Stimulated activated naive CD8-positive, alpha-beta T cell treated with anti-CD3 and anti-CD28 coated beads, Interleukin-15, amount 100 ng/mL, for 72 hours (primary cell): ENCODE data around the gene TMEM106C.
"Not testable (repeated sequence)": the region's sequence is repeated elsewhere in the genome, so short reads cannot be mapped to it uniquely, and the experiment has no call there.

Experiments used
- ATAC-seq: fragments of 150-1000 bp; cut with Tn5 transposase; 2 replicates; pipeline ENCODE4 v1.10.0; 2021; ENCODE audit warnings: mild to moderate bottlenecking, moderate library complexity
- DNase-seq, 2 donors: peaks; one replicate each; pipeline ENCODE4 v3.0.0; 2021 to 2022
- H3K27ac Mint-ChIP-seq, 2 donors: one replicate each; pipeline ENCODE4 v1.8.0; 2022; ENCODE audit warnings: mild to moderate bottlenecking in 2 of 2, mixed read lengths in 2 of 2, moderate library complexity in 2 of 2
- H3K27me3 Mint-ChIP-seq: one replicate; pipeline ENCODE4 v1.8.0; 2022; ENCODE audit warnings: mixed read lengths
- H3K4me1 Mint-ChIP-seq: one replicate; pipeline ENCODE4 v1.8.0; 2022; ENCODE audit warnings: mild to moderate bottlenecking, mixed read lengths
- H3K4me3 Mint-ChIP-seq, 2 donors: one replicate each; pipeline ENCODE4 v1.8.0; 2022; ENCODE audit warnings: mild to moderate bottlenecking in 2 of 2, mixed read lengths in 2 of 2, moderate library complexity in 1 of 2
- H3K9me3 Mint-ChIP-seq, 2 donors: one replicate each; pipeline ENCODE4 v1.8.0; 2022; ENCODE audit warnings: mixed read lengths in 2 of 2

TMEM106C gene

GRCh38 chr12:47943623-47944340 lies 19.6 kb upstream of the TMEM106C start:
- Mint-ChIP-seq H3K4me1 (peaks cover 19% of the 10 kb centered on the region), H3K4me3 (no peak overlapping the region), H3K27ac (no peak overlapping the region), H3K9me3 (no peaks in the 10 kb centered on the region), H3K27me3 (peaks cover 46% of the 10 kb centered on the region)
- no peak for DNase-seq
- ATAC-seq: no peak

GRCh38 chr12:47944685-47945340 lies 18.6 kb upstream of the TMEM106C start:
- no peaks in the 10 kb centered on the region for H3K9me3 Mint-ChIP-seq
- H3K27me3 Mint-ChIP-seq: peaks cover 49% of the 10 kb centered on the region
- no peak for DNase-seq
- no peak overlapping the region for H3K27ac Mint-ChIP-seq
- H3K4me3 Mint-ChIP-seq: no peak overlapping the region
- H3K4me1 Mint-ChIP-seq: peaks cover 27% of the 10 kb centered on the region
- ATAC-seq: no peak

GRCh38 chr12:47945341-47945728 lies 18.1 kb upstream of the TMEM106C start:
- no peak overlapping the region for H3K27ac Mint-ChIP-seq
- H3K27me3 Mint-ChIP-seq: peaks cover 54% of the 10 kb centered on the region
- peaks cover 31% of the 10 kb centered on the region for H3K4me1 Mint-ChIP-seq
- H3K9me3 Mint-ChIP-seq: no peaks in the 10 kb centered on the region
- DNase-seq (no peak), ATAC-seq (no peak)
- H3K4me3 Mint-ChIP-seq: no peak overlapping the region

- ATAC-seq: no peak
Measured at GRCh38 chr12:47946413-47947323, 16.7 kb upstream of the TMEM106C start.

GRCh38 chr12:47947341-47947740 lies 16.1 kb upstream of the TMEM106C start:
- Mint-ChIP-seq H3K27ac (no peak overlapping the region), H3K27me3 (peaks cover 52% of the 10 kb centered on the region), H3K9me3 (no peaks in the 10 kb centered on the region), H3K4me3 (no peak overlapping the region), H3K4me1 (peaks cover 19% of the 10 kb centered on the region)
- no peak for DNase-seq
- ATAC-seq: no peak

More at GRCh38 chr12:47946413-47947323, 16.7 kb upstream of the TMEM106C start:
- no peak overlapping the region for H3K4me3 Mint-ChIP-seq
- H3K4me1 Mint-ChIP-seq: peaks cover 20% of the 10 kb centered on the region
- H3K9me3 Mint-ChIP-seq: no peaks in the 10 kb centered on the region
- no peak for DNase-seq
- peak overlapping the region in 1 of 2 donors; percentile 62 for H3K27ac Mint-ChIP-seq
- peaks cover 51% of the 10 kb centered on the region for H3K27me3 Mint-ChIP-seq

- peak; percentile 74 for ATAC-seq
- H3K27ac Mint-ChIP-seq: peak overlapping the region in 1 of 2 donors; percentile 86
- H3K4me3 Mint-ChIP-seq: no peak overlapping the region
- H3K27me3 Mint-ChIP-seq: peaks cover 36% of the 10 kb centered on the region
- H3K9me3 Mint-ChIP-seq: no peaks in the 10 kb centered on the region
- peaks cover 19% of the 10 kb centered on the region for H3K4me1 Mint-ChIP-seq
- peak; percentile 27 to 34 for DNase-seq
Measured at GRCh38 chr12:47949441-47950341, 13.7 kb upstream of the TMEM106C start.

- Mint-ChIP-seq H3K4me3 (no peak overlapping the region), H3K9me3 (no peaks in the 10 kb centered on the region), H3K27me3 (peaks cover 41% of the 10 kb centered on the region), H3K4me1 (peaks cover 19% of the 10 kb centered on the region), H3K27ac (no peak overlapping the region)
- DNase-seq (no peak), ATAC-seq (no peak)
Measured at GRCh38 chr12:47950856-47951468, 12.4 kb upstream of the TMEM106C start.

GRCh38 chr12:47954058-47954457 lies 9.3 kb upstream of the TMEM106C start:
- H3K4me3 Mint-ChIP-seq: no peak overlapping the region
- no peaks in the 10 kb centered on the region for H3K9me3 Mint-ChIP-seq
- H3K27ac Mint-ChIP-seq: no peak overlapping the region
- no peak for DNase-seq
- H3K27me3 Mint-ChIP-seq: peaks cover 36% of the 10 kb centered on the region
- ATAC-seq: no peak
- peaks cover 11% of the 10 kb centered on the region for H3K4me1 Mint-ChIP-seq

GRCh38 chr12:47954467-47955045 lies 8.8 kb upstream of the TMEM106C start:
- H3K4me1 Mint-ChIP-seq: peaks cover 6% of the 10 kb centered on the region
- no peak for ATAC-seq

GRCh38 chr12:47955059-47955458 lies 8.3 kb upstream of the TMEM106C start:
- ATAC-seq (no peak), DNase-seq (no peak)
- Mint-ChIP-seq H3K27ac (no peak overlapping the region), H3K4me1 (peaks cover 1% of the 10 kb centered on the region), H3K4me3 (no peak overlapping the region), H3K27me3 (peaks cover 31% of the 10 kb centered on the region), H3K9me3 (no peaks in the 10 kb centered on the region)

More at GRCh38 chr12:47954467-47955045, 8.8 kb upstream of the TMEM106C start:
- DNase-seq: no peak
- Mint-ChIP-seq H3K4me3 (no peak overlapping the region), H3K27me3 (peaks cover 36% of the 10 kb centered on the region), H3K27ac (no peak overlapping the region), H3K9me3 (no peaks in the 10 kb centered on the region)

- not testable (repeated sequence) for ATAC-seq, H3K4me1 Mint-ChIP-seq, H3K4me3 Mint-ChIP-seq, H3K9me3 Mint-ChIP-seq, DNase-seq, H3K27ac Mint-ChIP-seq
- peaks cover 43% of the 10 kb centered on the region for H3K27me3 Mint-ChIP-seq
Measured at GRCh38 chr12:47957671-47958070, 5.7 kb upstream of the TMEM106C start.

- DNase-seq (no peak), ATAC-seq (no peak)
- Mint-ChIP-seq H3K4me3 (no peak overlapping the region), H3K9me3 (no peaks in the 10 kb centered on the region), H3K27me3 (peaks cover 31% of the 10 kb centered on the region), H3K27ac (no peak overlapping the region), H3K4me1 (peaks cover 43% of the 10 kb centered on the region)
Measured at GRCh38 chr12:47962198-47962597, 1.2 kb upstream of the TMEM106C start.

GRCh38 chr12:47964106-47964728 lies 821 bp downstream of the TMEM106C start:
- DNase-seq (peak; percentile 18), ATAC-seq (peak; percentile 27)
- no peaks in the 10 kb centered on the region for H3K9me3 Mint-ChIP-seq
- H3K4me1 Mint-ChIP-seq: peaks cover 45% of the 10 kb centered on the region
- H3K27ac Mint-ChIP-seq: peak overlapping the region; percentile 67 to 97
- H3K4me3 Mint-ChIP-seq: peak overlapping the region; percentile 99 to 100
- peaks cover 31% of the 10 kb centered on the region for H3K27me3 Mint-ChIP-seq

- peak overlapping the region in 1 of 2 donors; percentile 2 for H3K4me3 Mint-ChIP-seq
- no peak overlapping the region for H3K27ac Mint-ChIP-seq
- DNase-seq (no peak), ATAC-seq (no peak)
- peaks cover 45% of the 10 kb centered on the region for H3K4me1 Mint-ChIP-seq
- H3K27me3 Mint-ChIP-seq: peaks cover 25% of the 10 kb centered on the region
- H3K9me3 Mint-ChIP-seq: no peaks in the 10 kb centered on the region
Measured at GRCh38 chr12:47965581-47965980, 2.2 kb downstream of the TMEM106C start.
